DMS53 treated with DMSO at 0.1 percent for 48 hours (cell line): ENCODE data around the gene LRRC3C.
"Not testable (repeated sequence)": the region's sequence is repeated elsewhere in the genome, so short reads cannot be mapped to it uniquely, and the experiment has no call there.

Experiments used
- DNase-seq: peaks from one replicate; lab custom pipeline; 2025; ENCODE audit not compliant: unreplicated experiment; lab: John Stamatoyannopoulos, UW

The LRRC3C gene, protein sequence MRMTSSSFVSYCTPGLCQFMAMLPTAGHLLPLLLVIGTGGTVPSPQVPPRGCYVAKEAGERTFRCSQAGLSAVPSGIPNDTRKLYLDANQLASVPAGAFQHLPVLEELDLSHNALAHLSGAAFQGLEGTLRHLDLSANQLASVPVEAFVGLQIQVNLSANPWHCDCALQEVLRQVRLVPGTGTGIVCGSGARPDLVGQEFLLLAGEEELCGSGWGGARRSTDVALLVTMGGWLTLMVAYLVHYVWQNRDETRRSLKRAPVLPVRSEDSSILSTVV

DNA sequence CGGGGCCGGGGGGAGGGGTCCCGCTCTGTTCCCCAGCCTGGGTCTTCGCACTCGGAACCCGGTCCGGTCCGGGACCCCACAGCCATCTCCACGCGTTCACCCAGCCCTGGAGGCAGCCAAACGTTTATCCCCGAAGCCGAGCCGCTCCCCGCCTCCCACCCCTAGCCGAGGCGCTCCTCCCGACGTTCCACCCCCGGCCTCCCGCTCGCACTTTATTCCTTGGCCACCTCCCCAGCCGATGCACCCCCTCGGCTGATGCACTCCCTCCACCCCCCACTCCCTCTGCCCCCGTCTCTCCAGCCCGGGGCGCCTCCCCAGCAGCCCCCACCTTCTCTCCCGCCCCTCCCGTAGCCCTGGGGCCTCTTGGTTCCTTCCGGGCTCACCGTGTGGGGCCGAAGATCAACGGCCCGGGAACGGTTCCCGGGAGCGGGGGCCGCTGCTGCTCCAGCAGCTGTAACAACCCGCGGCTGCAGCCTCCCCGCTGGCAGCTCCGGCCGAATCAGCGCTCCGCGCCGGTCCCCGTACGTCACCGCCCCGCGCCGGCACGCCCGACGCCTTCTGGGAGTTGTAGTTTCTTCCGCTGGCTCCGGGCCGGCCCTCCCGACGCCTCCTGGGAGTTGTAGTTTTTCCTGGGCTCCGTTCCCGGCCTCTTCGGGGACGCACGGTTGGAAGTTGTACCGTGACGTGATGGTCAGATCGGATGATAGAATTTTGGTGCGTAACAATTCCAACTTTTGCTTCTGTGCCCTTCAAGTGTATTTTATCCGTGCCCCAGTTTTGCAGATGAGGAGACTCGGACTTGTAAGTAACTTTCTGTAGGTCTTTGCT, at the start of gene LRRC3C, which contains the start of gene ORMDL3:
TSS of gene LRRC3C (plus strand) at position 632 of the 828 bp plus-strand sequence. CDS start 13,792 bp downstream, outside the sequence.
TSS of gene ORMDL3 (minus strand) at position 501 of the 828 bp plus-strand sequence. CDS start 3,398 bp downstream, outside the sequence.
- peak; percentile 63 for DNase-seq

DNA sequence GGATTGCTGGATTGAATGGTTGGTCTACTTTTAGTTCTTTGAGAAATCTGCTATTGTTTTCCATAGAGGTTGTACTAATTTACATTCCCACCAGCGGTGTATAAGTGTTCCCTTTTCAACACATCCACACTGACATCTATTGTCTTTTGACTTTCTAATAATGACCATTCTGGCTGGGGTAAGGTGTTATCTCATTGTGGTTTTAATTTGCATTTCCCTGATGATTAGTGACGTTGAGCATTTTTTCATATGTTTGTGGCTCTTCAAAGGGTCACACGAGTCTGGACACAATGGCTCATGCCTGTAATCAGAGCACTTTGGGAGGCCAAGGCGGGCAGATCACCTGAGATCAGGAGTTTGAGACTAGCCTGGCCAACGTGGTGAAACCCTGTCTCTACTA, 41.4 kb upstream of the LRRC3C start:
- DNase-seq: not testable (repeated sequence)

DNA sequence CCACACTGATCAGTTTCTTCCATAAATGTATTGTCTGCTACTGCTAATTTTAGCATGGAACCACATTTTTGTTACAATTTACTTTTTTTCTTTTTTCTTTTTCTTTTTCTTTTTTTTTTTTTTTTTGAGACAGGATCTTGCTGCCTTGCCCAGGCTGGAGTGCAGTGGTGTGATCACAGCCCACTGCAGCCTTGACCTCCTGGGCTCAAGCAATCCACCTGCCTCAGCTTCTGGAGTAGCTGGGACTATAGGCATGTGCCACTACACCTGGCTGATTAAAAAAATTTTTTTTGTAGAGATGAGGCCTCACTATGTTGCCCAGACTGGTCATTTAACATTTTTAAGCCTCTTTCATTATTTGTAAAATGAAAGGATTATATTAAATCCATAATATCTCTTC, 40.5 kb upstream of the LRRC3C start:
- DNase-seq: no peak

DNA sequence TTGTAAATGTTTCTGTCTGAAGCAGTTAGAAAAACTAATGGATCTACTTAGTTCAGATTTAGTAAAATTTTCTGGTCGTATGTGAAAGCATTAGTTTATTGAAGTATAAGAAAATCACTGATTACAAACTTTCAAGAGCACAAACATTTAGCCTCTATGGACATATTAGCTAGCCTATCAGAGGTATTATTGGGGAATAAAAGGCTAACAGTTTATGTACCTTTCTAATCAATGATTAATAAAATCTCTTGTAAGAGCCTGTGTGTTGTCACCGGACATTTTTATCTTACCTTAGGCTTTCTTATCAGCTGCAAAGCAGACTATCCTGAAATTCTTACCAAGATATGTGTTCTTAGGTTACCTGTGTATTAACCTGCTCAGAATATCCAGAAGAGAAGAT, 38.3 kb upstream of the LRRC3C start:
- DNase-seq: no peak

DNA sequence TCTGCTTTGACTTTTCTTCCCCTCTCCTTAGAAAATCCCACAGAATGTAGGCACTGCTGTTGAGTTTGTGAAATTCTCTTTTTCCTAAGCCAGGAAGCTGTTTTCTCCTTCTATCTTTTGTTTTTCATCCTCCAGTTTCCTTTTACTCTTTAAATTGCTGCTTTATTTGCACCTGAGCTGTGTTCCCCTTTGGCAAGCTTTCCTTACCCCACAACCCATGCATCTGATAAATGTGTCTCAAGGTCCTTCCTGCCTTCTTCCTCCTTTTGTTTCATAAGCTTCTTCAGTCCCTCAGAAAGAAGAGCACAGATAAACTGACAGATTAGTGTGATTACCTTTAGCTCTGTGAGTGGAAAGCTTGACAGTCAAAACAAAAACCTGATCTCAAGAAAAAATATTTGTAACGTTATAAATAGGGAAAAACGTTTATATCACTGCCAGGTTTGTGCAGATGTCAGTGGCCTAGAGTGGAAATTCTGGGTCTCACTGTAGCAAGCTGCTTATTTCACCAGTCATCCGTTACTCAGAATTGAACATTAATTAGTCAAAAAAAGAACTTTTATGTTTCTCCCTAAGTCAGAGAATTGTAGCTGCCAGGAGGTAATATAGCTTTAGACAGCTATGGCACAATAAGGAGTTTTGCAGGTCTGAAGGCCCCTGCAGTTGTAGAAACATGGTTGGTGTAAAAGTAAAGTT, 32.7 kb upstream of the LRRC3C start:
- no peak for DNase-seq

DNA sequence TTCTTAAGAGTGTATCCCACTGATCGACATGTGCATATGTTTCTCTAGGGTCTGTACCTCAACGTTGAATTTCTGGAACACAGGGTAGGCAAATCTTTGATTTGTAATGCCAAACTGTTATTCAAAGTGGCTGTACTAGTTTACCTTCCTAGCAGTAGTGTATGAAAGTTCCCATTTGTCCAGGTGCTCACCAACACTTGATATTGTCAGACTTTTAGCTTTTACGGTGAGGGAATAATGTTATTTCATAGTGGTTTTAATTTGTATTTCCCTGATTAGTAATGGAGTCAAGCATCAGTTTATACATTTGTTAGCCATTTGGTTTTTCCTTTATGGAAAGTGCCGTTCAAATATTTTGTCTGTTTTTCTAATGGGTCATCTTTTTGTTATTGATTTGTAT, 29.4 kb upstream of the LRRC3C start:
- DNase-seq: no peak

DNA sequence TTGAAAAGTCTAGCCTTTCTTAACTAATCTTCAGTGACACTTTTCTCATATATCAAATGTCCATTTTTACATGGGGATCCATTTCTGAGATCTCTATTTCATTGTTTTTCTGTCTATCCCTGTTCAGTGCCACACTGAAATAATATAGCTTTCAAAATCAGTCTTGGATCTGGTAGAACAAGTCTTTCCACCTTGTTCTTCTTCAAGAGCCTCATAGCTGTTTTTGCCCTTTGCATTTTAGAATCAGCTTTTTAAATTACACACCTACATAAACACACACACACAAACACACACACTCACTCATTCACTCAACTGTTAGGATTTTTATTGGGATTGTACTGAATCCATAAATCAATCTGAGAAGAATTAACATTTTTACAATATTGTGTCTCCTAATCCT, 28.3 kb upstream of the LRRC3C start:
- DNase-seq: peak; percentile 23

DNA sequence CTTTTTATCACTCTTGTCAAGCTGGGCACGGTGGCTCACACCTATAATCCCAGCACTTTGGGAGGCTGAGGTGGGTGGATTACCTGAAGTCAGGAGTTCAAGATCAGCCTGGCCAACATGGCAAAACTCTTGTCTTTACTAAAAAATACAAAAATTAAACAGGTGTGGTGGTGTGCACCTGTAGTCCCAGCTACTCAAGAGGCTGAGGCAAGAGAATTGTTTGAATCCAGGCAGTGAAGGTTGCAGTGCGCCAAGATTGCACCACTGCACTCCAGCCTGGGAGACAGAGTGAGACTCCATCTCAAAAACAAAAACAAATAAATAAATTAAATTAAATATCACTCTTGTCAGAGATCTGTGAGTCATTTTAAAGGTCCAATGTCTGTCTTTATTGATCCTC, 25.5 kb upstream of the LRRC3C start:
- not testable (repeated sequence) for DNase-seq

DNA sequence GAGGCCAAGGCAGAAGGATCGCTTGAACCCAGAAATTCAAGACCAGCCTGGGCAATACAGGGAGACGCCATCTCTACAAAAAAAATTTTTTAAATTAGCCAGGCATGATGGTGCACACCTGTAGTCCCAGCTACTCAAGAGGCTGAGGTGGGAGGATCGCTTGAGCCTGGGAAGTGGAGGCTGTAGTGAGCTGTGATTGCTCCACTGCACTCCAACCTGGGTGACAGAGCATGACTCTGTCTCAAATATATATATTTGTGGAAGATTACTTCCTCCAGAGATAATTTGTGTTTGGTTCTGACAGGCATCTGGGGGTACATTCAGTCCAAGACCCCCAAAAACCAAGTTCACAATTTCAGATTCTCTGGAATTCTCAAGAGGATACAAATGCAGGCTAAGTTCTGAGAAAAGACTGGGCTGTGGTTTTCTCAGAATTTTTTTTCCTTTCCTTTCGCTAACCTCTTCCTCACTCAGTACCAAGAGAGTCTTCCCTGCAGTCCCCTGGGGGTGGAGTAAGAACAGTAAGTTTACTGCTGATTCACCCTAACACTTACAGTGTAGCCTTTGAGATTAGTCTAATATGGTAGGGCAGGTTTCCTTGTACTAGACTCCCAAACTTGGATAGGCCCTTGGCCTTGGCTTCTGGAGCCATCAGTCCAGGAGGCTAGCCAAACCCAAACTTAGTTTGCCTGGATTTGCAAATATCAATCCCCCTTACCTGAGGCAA, 24.2 kb upstream of the LRRC3C start:
- DNase-seq: no peak

DNA sequence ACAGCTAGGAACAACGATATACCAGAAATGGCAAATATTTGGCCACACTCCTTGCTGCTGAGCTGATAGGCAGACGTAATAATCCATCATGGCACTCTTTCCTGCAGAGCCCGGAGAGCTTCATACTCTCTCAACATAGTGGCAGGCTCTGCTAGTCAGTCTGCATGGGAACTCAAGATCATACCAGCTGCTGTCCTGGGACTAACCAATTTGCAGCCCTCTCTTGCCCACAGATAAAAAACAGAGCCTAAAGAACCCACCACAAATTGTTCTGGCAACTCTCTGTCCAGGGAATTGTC, 22.6 kb upstream of the LRRC3C start:
- no peak for DNase-seq

DNA sequence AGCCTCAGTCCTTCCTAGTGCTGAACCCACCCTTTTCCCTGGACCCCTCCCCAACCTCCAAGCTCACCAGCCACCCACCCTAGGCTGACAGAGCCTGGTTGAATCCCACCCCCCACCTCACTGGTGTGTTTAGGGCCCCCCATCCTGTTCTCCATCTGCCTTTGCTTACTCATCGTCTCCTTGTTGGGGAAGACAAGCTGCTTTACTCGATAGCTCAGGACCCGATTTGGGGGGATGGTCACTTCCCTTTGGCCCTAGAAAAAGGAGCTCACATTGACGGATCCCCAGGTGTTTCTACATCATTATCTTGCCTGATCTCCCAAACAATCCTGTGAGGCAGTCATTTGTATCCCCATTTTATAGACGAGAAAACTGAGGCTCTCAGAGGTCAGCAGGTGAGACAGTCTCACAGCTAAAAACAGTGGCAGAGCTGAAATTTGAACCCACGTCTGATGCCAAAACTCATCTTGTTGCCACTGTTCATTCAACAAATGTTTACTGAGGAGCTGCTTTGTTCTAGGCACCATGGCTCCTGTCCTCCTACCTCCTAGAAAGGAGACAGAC, 18.7 kb upstream of the LRRC3C start:
- DNase-seq: no peak

DNA sequence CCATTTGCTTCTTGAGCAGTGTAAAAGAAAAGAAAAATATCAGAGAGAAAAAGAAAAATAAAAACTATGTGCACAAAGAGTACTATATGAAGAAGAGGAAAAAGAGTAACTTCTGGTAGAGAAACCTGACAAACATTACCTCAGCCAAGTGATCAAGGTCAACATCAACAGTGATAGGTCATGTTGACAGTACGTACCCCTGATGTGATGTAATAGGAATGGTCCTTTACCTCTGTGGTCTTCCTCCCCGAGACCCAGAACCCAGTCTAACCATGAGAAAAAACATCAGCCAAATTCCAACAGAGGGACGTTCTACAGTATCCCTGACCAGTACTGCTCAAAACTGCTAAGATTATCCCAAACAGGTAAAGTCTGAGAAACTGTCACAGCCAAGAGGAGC, 13.5 kb upstream of the LRRC3C start:
- no peak for DNase-seq

DNA sequence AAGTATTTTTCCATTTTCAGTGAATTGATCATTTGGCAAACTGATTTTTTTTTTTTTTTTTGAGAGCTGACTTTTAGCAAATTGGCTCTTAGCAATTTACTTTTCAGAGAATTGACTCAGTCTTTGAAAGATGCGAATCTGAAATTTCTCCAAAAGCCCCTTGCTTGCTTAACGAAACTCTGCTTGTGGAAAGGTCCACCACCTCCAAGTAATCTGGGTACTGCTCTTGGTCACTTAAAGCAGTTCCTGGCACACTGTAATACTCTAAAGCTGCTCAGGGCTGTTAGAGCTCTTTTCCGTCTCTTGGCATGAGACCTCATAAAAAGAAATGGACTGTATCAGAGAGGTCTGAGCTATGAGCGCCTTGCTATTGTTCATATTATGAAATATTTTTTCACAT, 12.0 kb upstream of the LRRC3C start:
- DNase-seq: no peak

DNA sequence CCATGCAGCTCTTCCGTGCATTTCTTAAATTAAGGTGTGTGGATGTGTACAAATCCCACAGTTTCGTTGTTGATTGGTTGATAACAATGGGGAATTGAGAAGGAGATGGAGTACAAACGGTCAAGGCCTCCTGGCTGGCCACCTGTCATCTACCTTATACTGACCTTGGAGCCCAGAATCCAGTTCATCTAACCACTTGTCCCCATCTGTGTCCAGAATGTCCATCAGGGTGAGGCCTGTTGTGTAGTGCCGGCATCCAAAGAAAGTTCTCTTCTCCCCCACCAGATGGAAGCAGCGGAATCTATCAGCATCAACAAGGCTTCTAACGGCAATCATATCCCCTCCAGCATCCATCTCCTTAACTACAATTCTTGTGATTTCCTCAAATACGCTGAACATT, 10.6 kb upstream of the LRRC3C start:
- no peak for DNase-seq

DNA sequence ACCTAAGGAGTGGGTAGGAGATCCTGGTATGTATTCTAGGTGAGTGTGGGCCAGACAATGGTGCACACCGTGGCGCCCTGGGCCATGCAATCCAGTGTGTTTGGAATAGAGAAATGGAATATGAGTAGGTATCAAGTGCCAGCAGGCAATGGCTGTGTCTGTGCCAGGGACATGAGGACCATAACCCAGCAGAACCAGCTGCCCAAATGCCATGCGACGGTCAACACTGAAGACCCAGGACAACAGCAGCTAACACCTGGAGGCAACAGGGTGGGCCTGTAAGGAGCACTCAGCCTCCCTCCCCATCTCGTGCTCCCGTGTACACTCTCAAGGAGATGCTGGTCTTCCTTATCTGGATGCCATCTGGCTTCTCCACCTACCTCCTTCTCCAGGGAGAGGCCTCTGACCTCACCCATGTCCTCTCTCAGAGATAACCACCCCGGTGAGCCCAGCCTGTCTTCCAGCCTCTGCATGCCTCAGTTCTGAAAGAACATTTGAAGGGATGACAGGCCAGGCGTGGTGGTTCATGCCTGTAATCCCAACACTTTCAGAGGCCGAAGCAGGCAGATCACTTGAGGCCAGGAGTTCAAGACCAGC, 8.3 kb upstream of the LRRC3C start:
- no peak for DNase-seq

DNA sequence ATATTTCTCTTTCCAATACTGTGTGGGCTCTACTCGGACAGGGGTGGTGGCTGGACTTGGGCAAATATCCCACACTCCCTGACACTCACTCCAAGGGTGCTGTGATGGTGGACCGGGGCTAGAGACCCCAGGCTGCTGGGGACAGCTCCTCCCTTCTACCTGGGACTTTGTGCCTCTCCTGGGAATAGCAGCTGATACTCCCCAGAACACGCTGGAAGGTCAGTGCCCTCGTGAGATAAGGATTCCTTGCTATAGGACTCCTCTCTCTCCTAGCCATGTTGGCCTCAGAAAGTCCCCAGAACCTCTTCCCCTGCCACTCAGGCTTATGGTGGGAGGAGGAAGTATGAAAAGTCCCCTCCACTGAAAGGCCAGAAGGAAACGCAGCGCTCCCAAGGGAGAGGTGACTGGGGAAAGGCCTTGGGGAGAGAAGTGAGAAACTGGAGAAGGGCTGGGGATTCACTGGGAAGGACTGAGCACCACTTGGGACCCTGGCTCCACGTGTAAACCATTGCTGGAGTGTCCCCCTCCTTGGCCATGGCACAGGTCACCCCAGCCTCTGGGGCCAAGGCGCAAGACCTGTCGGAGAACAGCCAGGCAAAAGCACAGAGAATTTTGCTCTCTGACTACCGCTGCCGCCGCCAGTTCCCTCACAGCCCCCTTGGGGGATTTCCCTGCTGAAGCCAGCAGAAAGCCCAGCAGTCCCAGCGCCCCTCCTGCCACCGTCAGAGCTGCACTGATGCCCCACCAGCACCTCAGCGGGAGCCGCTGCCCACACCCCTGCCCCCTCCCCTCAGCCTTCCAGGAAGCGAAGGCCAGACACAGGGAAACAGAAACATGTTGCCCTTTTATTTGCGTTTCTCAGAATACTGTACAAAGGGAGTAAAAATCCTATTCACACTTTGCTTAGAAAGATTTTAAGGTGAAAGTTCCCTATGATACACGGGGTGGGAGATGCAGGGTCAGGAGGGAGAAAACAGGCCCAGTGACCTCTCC, 7.0 kb upstream of the LRRC3C start:
- DNase-seq: no peak

DNA sequence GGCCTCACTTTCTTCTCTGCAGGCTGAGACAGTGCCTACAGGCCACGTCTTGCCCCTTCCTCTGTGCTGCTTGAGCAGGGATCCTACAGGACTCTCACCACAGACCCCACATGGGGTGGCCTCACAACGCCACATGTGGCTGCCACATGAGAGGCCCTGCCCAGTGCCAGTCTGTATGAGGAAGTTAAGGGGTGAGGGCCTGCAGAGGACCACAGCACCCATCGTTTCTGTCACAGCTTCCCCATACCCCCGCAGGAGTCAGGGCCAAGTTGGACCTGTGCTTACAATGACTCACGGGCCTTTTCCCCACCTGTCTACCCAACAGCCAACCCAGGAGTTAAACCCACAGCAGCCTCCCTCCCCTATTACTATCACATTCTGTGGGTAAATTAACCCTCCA, 6.2 kb upstream of the LRRC3C start:
- no peak for DNase-seq

DNA sequence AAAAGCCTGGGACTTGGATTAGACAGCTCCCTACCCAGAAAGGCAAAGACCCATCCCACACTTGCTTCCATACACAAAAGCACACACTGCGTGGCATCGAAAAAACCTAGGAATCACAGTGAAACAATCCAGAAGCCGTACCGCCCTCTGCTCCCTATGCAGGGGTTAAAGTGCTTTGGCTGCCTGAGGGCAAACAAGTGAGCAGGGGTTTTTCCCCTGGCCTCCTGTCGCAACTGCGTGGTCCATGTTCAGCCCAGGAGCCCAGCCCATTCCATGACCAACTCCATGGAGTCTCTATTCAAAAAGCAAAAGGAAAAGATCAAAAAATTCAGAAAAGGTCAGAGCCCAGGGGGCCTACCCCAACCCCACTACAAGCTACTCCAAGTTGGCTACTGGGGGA, 5.5 kb upstream of the LRRC3C start:
- DNase-seq: no peak

DNA sequence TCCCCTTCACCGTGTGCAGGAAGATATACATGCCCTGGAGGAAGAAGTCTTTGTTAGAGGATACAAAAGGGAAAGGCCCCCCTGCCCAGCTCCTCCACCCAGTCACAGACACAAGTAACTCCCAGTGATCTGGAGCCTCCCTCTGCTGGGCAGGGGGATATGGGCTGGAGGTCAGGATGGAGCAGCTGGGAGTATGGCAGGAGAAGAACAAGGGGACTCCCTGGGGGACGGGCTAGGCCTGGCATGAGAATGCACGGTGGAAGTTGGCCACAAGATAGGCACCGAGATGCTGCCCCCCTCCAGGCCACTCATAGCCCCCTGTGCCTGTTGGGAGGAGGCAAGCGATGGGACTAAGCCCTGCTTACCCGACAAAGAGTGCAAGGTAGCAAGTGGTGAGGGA, 4.3 kb upstream of the LRRC3C start:
- no peak for DNase-seq
